Measurements from ENCODE around the gene RAX.

The RAX gene

DNA sequence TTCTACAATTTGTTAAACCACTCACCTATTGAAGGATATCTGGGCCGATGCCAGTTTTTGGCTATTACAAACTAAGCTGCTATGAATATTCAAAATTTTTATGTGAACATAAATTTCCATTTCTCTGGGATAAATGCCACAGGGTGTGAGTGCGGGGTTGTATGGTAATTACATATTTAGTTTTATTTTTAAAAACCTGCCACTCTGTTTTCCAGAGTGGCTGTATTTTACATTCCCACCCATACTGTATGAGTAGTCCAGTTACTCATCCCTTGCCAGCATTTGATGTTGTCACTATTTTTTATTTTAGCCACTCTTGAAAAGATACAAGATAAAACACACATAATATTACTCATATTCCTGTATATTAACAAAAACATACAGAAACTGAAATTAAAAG, 30.3 kb downstream of the RAX start:
- H3K36me3 ChIP-seq (ENCODE audit: insufficient read depth, low read length) = no peaks in the 10 kb centered on the region
- no peaks in the 10 kb centered on the region for H3K9me3 ChIP-seq (ENCODE audit: low read depth, low read length)
- TF ChIP-seq EZH2 (IDR thresholded peaks at IDR 0.05) = no peak
- no peak for TF ChIP-seq FOXP2 (optimal IDR thresholded peaks at IDR 0.05; ENCODE audit: control extremely low read depth, extremely low read length, insufficient read depth)
- no peak for TF ChIP-seq POLR2AphosphoS5 (IDR thresholded peaks at IDR 0.05; ENCODE audit: borderline replicate concordance, low read depth, low read length)
- DNase-seq (ENCODE audit: low read depth, low spot score) = no peak
- no peak overlapping the region for H3K4me3 ChIP-seq
- no peak overlapping the region for H3K9ac ChIP-seq (ENCODE audit: insufficient read length)
- peak overlapping the region; percentile 62; the same call in 1 of the 2 replicates for H3K27ac ChIP-seq

DNA sequence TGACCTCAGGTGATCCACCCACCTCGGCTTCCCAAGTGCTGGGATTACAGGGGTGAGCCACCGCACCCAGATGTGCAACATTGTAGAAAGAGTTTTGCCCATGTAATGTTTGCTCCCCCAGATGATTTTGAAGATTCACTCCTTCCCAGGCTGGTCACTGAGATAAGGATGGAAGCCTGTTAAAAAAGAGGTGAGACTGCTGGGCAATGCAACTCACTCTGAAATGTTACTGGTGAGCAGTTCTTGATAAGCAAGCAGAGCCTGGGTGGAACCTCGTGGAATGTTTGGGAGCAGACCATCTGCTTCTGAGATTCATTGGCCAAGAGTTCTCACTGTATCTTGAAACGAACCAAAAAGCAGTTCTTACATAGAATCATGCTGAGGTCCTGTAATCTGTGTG, 33.6 kb downstream of the RAX start:
- H3K9me3 ChIP-seq (ENCODE audit: low read depth, low read length) = no peaks in the 10 kb centered on the region
- H3K36me3 ChIP-seq (ENCODE audit: insufficient read depth, low read length) = no peaks in the 10 kb centered on the region
- H3K9ac ChIP-seq (ENCODE audit: insufficient read length) = no peak overlapping the region
- no peak for TF ChIP-seq POLR2AphosphoS5 (IDR thresholded peaks at IDR 0.05; ENCODE audit: borderline replicate concordance, low read depth, low read length)
- peak overlapping the region; percentile 54; the same call in 1 of the 2 replicates for H3K27ac ChIP-seq
- H3K4me3 ChIP-seq = no peak overlapping the region
- DNase-seq (ENCODE audit: low read depth, low spot score) = no peak

DNA sequence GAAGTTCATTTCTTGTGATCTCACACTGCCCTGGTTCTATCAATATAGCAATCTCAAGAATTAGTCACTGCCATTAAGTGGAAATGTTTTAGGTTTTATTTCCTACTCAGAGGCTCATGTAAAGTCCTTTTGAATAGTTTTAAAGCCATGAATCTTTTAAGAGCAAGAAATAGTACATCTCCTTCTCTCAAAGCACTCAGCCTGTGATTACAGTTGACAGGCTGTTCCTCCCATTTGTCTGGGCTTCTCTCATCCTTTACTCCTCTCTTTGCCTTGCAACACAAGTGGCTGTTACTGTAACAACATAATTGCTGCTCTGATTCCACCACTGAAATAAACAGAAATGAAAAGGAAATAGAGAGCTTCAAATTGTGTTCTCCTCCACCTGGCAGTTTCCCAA, 34.9 kb downstream of the RAX start:
- H3K9me3 ChIP-seq (ENCODE audit: low read depth, low read length) = no peaks in the 10 kb centered on the region
- H3K9ac ChIP-seq (ENCODE audit: insufficient read length) = no peak overlapping the region
- H3K36me3 ChIP-seq (ENCODE audit: insufficient read depth, low read length) = no peaks in the 10 kb centered on the region
- DNase-seq (ENCODE audit: low read depth, low spot score) = no peak
- TF ChIP-seq POLR2AphosphoS5 (IDR thresholded peaks at IDR 0.05; ENCODE audit: borderline replicate concordance, low read depth, low read length) (no peak), EZH2 (IDR thresholded peaks at IDR 0.05) (no peak), FOXP2 (optimal IDR thresholded peaks at IDR 0.05; ENCODE audit: control extremely low read depth, extremely low read length, insufficient read depth) (no peak)
- no peak overlapping the region for H3K4me3 ChIP-seq
- peak overlapping the region; percentile 86 for H3K27ac ChIP-seq

- H3K36me3 ChIP-seq (ENCODE audit: insufficient read depth, low read length) = peaks cover 34% of the 10 kb centered on the region
- H3K4me3 ChIP-seq = peak overlapping the region; percentile 54; the same call in 1 of the 2 replicates
- TF ChIP-seq FOXP2 (optimal IDR thresholded peaks at IDR 0.05; ENCODE audit: control extremely low read depth, extremely low read length, insufficient read depth) (no peak), EZH2 (IDR thresholded peaks at IDR 0.05) (no peak)
- peak overlapping the region; percentile 96 for H3K27ac ChIP-seq
- DNase-seq (ENCODE audit: low read depth, low spot score) = peak; percentile 90
- no peak overlapping the region for H3K9ac ChIP-seq (ENCODE audit: insufficient read length)
- no peaks in the 10 kb centered on the region for H3K9me3 ChIP-seq (ENCODE audit: low read depth, low read length)
Observed at GRCh38 chr18:59233017-59233410, 40.2 kb downstream of the RAX start.

DNA sequence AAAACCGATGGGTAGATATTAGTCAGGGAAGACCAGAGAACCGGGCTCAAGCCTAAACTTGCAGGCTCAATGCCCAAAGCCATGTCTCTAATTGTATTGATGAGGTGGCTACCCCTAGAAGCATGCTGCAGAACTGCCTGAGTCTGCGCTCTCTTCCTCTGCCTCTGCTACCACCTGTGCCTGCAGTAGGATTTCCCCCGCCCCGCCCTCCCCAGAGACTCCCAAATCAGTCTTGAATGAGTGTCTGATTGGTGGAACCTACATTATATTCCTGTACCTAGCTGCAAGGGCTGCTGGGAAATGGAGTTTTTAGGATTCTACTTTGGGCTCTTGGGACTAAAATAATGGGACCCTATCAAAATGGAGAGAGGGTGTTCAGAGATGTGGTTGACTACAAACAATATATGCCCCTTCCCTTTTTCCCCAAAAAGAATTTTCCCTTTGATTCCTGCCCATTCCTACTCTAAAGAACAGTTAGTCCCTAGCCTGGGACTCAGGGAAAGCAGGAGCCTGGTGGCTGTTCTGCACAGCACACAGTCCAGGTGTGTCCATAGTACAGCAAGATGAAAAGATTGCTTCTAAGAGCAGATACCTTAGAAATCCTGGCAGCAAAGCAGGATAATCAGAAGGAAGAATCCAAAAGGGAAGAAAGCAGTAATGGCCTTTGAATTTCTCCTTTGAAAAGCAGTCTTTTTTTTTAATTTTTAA, 40.8 kb downstream of the RAX start:
- Histone ChIP-seq H3K36me3 (ENCODE audit: insufficient read depth, low read length) (peaks cover 39% of the 10 kb centered on the region), H3K9me3 (ENCODE audit: low read depth, low read length) (no peaks in the 10 kb centered on the region), H3K27ac (peak overlapping the region; percentile 96), H3K4me3 (peak overlapping the region; percentile 54), H3K9ac (ENCODE audit: insufficient read length) (no peak overlapping the region)
- DNase-seq (ENCODE audit: low read depth, low spot score) = no peak
- TF ChIP-seq FOXP2 (optimal IDR thresholded peaks at IDR 0.05; ENCODE audit: control extremely low read depth, extremely low read length, insufficient read depth) = no peak
- no peak for TF ChIP-seq EZH2 (IDR thresholded peaks at IDR 0.05)
- no peak for TF ChIP-seq POLR2AphosphoS5 (IDR thresholded peaks at IDR 0.05; ENCODE audit: borderline replicate concordance, low read depth, low read length)

DNA sequence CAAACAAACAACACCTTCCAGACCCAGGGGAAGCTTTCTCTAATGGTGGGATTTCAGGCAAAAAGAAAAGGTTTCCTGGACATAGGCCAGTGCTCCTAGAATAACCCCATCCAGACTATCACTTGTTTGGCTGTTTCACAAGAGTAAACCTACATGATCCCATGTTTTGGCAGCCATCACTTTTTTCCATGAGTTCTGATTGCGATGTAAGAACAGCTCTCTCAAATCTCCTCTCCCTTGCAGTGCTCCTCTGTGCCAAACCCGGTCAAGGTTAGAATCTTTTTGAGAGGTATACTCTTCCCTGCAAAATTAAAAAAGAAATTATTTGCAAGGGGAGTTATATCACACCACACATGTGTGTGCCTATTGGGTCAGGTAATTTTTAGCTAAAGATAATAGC, 41.4 kb downstream of the RAX start:
- peaks cover 45% of the 10 kb centered on the region for H3K36me3 ChIP-seq (ENCODE audit: insufficient read depth, low read length)
- peak overlapping the region; percentile 75 for H3K27ac ChIP-seq
- no peak overlapping the region for H3K4me3 ChIP-seq
- no peak for DNase-seq (ENCODE audit: low read depth, low spot score)
- TF ChIP-seq POLR2AphosphoS5 (IDR thresholded peaks at IDR 0.05; ENCODE audit: borderline replicate concordance, low read depth, low read length) (no peak), EZH2 (IDR thresholded peaks at IDR 0.05) (no peak), FOXP2 (optimal IDR thresholded peaks at IDR 0.05; ENCODE audit: control extremely low read depth, extremely low read length, insufficient read depth) (no peak)
- H3K9ac ChIP-seq (ENCODE audit: insufficient read length) = no peak overlapping the region
- H3K9me3 ChIP-seq (ENCODE audit: low read depth, low read length) = no peaks in the 10 kb centered on the region

- no peak for DNase-seq (ENCODE audit: low read depth, low spot score)
- peaks cover 53% of the 10 kb centered on the region for H3K36me3 ChIP-seq (ENCODE audit: insufficient read depth, low read length)
- H3K27ac ChIP-seq = peak overlapping the region; percentile 75
- TF ChIP-seq FOXP2 (optimal IDR thresholded peaks at IDR 0.05; ENCODE audit: control extremely low read depth, extremely low read length, insufficient read depth) = no peak
- TF ChIP-seq EZH2 (IDR thresholded peaks at IDR 0.05) = no peak
- TF ChIP-seq POLR2AphosphoS5 (IDR thresholded peaks at IDR 0.05; ENCODE audit: borderline replicate concordance, low read depth, low read length) = no peak
- H3K9me3 ChIP-seq (ENCODE audit: low read depth, low read length) = no peaks in the 10 kb centered on the region
- H3K4me3 ChIP-seq = no peak overlapping the region
- no peak overlapping the region for H3K9ac ChIP-seq (ENCODE audit: insufficient read length)
Observed at GRCh38 chr18:59231114-59231513, 42.1 kb downstream of the RAX start.

- Histone ChIP-seq H3K9me3 (ENCODE audit: low read depth, low read length) (no peaks in the 10 kb centered on the region), H3K36me3 (ENCODE audit: insufficient read depth, low read length) (peaks cover 58% of the 10 kb centered on the region), H3K9ac (ENCODE audit: insufficient read length) (no peak overlapping the region), H3K27ac (peak overlapping the region; percentile 88), H3K4me3 (no peak overlapping the region)
- TF ChIP-seq FOXP2 (optimal IDR thresholded peaks at IDR 0.05; ENCODE audit: control extremely low read depth, extremely low read length, insufficient read depth) (no peak), POLR2AphosphoS5 (IDR thresholded peaks at IDR 0.05; ENCODE audit: borderline replicate concordance, low read depth, low read length) (no peak), EZH2 (IDR thresholded peaks at IDR 0.05) (no peak)
- no peak for DNase-seq (ENCODE audit: low read depth, low spot score)
Observed at GRCh38 chr18:59229701-59230443, 43.4 kb downstream of the RAX start.

All from SK-N-MC (cell line).